Upper lobe of left lung (tissue), 4 donors: Measurements from ENCODE around the gene RASAL2.

Source experiments
- CTCF ChIP-seq, 6 experiments: fragments of 450-650 bp in 4 of 6; fragments of 200-600 bp in 2 of 6; sonication (generic) in 2 of 6; IDR thresholded peaks; one replicate each; pipeline ENCODE4 v1.5.1; 2016 to 2019; ENCODE audit warnings: antibody characterized with exemption in 6 of 6
- POLR2A ChIP-seq, 4 donors: fragments of 450-650 bp; IDR thresholded peaks; one replicate each; pipeline ENCODE4 v1.5.1; 2016 to 2017; ENCODE audit warnings: antibody characterized with exemption in 4 of 4, mild to moderate bottlenecking in 2 of 4
- POLR2AphosphoS5 ChIP-seq, 2 donors: sonication (generic); formaldehyde crosslinking; IDR thresholded peaks; one replicate each; pipeline ENCODE4 v1.5.1; 2017; ENCODE audit warnings: antibody characterized with exemption in 2 of 2

- TF ChIP-seq CTCF (IDR thresholded peaks at IDR 0.05) (no peak), POLR2A (IDR thresholded peaks at IDR 0.05) (no peak), POLR2AphosphoS5 (IDR thresholded peaks at IDR 0.05) (no peak)
Measured at GRCh38 chr1:178352790-178353416, 259.0 kb downstream of the RASAL2 start.
